Heart left ventricle (tissue), 16 donors: ENCODE measurements around the gene RRP8. TPM values are rescaled to one million over a fixed set of nuclear protein-coding genes. Genes with fewer than 3 reads are reported as not detected.

ENCODE experiments used
- ATAC-seq, 4 donors: fragments of 200-7000 bp; cut with Tn5 transposase; one replicate each; pipeline ENCODE4 v1.9.1; 2020 to 2022; ENCODE audit warnings: moderate library complexity in 4 of 4, mild to moderate bottlenecking in 3 of 4, moderate number of reproducible peaks in 1 of 4
- DNase-seq, 5 donors: peaks; one replicate each; pipeline ENCODE4 v3.0.0-alpha.2; 2020
- H3K27ac ChIP-seq, 12 donors: fragments of 200-600 bp; sonication (generic) in 4 of 12; one replicate each; pipeline versions ENCODE4 v1.5.0 to v1.8.0; 2016 to 2022; ENCODE audit warnings: mild to moderate bottlenecking in 2 of 12
- H3K27me3 ChIP-seq, 9 donors: fragments of 200-600 bp; sonication (generic) in 2 of 9; one replicate each; pipeline versions ENCODE4 v1.5.1 to v1.8.0; 2016 to 2022; ENCODE audit warnings: mild to moderate bottlenecking in 3 of 9
- H3K36me3 ChIP-seq, 9 donors: fragments of 200-600 bp; sonication (generic) in 2 of 9; one replicate each; pipeline versions ENCODE4 v1.5.0 to v1.8.0; 2018 to 2022; ENCODE audit warnings: mild to moderate bottlenecking in 2 of 9
- H3K4me1 ChIP-seq, 12 donors: fragments of 200-600 bp; sonication (generic) in 4 of 12; one replicate each; pipeline versions ENCODE4 v1.5.0 to v1.8.0; 2016 to 2022; ENCODE audit warnings: mild to moderate bottlenecking in 3 of 12
- H3K4me3 ChIP-seq, 12 donors: fragments of 200-600 bp; sonication (generic) in 4 of 12; one replicate each; pipeline versions ENCODE4 v1.5.0 to v1.8.0; 2017 to 2022; ENCODE audit warnings: mild to moderate bottlenecking in 9 of 12, moderate library complexity in 4 of 12
- H3K9me3 ChIP-seq, 12 donors: fragments of 200-600 bp; sonication (generic) in 4 of 12; one replicate each; pipeline versions ENCODE4 v1.5.0 to v1.8.0; 2016 to 2022; ENCODE audit warnings: mild to moderate bottlenecking in 1 of 12
- CTCF ChIP-seq, 12 donors: fragments of 200-600 bp; sonication (generic) in 4 of 12; IDR thresholded peaks; one replicate each; pipeline versions ENCODE4 v1.5.0 to v1.8.0; 2018 to 2022; ENCODE audit warnings: antibody characterized with exemption in 12 of 12, mild to moderate bottlenecking in 5 of 12
- POLR2A ChIP-seq, 2 donors: fragments of 450-650 bp; IDR thresholded peaks; one replicate each; pipeline ENCODE4 v1.6.1; 2017; ENCODE audit warnings: antibody characterized with exemption in 2 of 2, mild to moderate bottlenecking in 2 of 2, moderate library complexity in 2 of 2
- WGBS, 4 donors: extraction: QIAGEN DNeasy Blood & Tissue Kit in 2 of 4; methylation state at CpG; one replicate each; pipeline versions ENCODE4 v1.1.5 to v1.1.7; 2013 to 2018; 5-methylcytosine and 5-hydroxymethylcytosine counted together
- intact Hi-C, 10 donors: fragments of 100-400 bp; cut with DNase I; formaldehyde crosslinking; loops; one replicate each; pipeline versions ENCODE4 v1.11.1 to v1.14.2; 2022
- polyA plus RNA-seq, 2 donors: library from polyadenylated mRNA; stranded (reverse); fragments of 200-250 nt; gene quantifications; one replicate each; pipeline ENCODE4 v1.2.3, GENCODE V29; 2013
- total RNA-seq, 9 donors: library from RNA; depleted of rRNA in 2 of 9; stranded (reverse); fragments of >200 nt in 2 of 9; fragmentation: NEBNext Ultra II Directional in 3 of 9; extraction: Animal tissue kit (Norgen Biotek cat#: 25700) in 3 of 9; gene quantifications; one replicate each; pipeline versions ENCODE4 v1.1.0 to v1.2.4, GENCODE V29; 2016 to 2023
- donor health status: ischemic (EF 13 %, LVEDD 7.1; RV severe dilation, severe dysfunction).
- donor health status: healthy with polysubstance abuse.
- donor health status: DM: no; HTN: yes; CAD: no.
- donor health status: DM: no; HTN: no; CAD: no.
- donor health status: ischemic (EF 25% LVEDD 6.9; RV normal size, moderate dysfunction).
- donor health status: ischemic (EF 25% LVEDD 5.7; RV mildly dilated, moderate dysfunction).
- donor health status: healthy.
- donor health status: DM: yes; HTN: yes; CAD: no.
- donor health status: ischemic (EF 35%, LVEDD 5.7; RV mildly dilated, moderate dysfunction).
- donor health status: nonischemic (EF 11% LVEDD 7.7; RV severe dilation, severe dysfunction).
- donor health status: DM: yes; HTN: yes; CAD: no.
- donor health status: PGD.
- donor health status: ischemic (EF 29% LVEDD 5.4; RV normal size, mild dysfunction).
- donor health status: nonischemic (EF 23%, LVEDD 6.1; RV moderate dilation, normal function).

The RRP8 gene
- total and polyA plus RNA-seq, 11 donors = 11.2 to 23.5 (median 17.4) TPM

- H3K27me3 ChIP-seq = no peaks in the 10 kb centered on the region
- peaks cover 0 to 17% (median 0%) of the 10 kb centered on the region in 12 donors for H3K4me1 ChIP-seq
- no peak overlapping the region for H3K4me3 ChIP-seq
- no peak for TF ChIP-seq CTCF (IDR thresholded peaks at IDR 0.05)
- TF ChIP-seq POLR2A (IDR thresholded peaks at IDR 0.05) = no peak
- DNase-seq = no peak
- WGBS, 4 donors = 84 to 94% (median 90%) methylated on average over 3 of the region's 3 CpGs
- H3K27ac ChIP-seq = no peak overlapping the region
- H3K36me3 ChIP-seq = peaks cover 0 to 27% (median 8%) of the 10 kb centered on the region in 9 donors
- no peak for ATAC-seq
- H3K9me3 ChIP-seq = no peaks in the 10 kb centered on the region
- intact Hi-C loops = no loop called here
Observed at GRCh38 chr11:6548641-6549040, 54.8 kb downstream of the RRP8 start.

- intact Hi-C loops = no loop called here
- Histone ChIP-seq H3K4me1 (peaks cover 0 to 17% (median 0%) of the 10 kb centered on the region in 12 donors), H3K27ac (no peak overlapping the region), H3K27me3 (no peaks in the 10 kb centered on the region), H3K4me3 (no peak overlapping the region), H3K9me3 (no peaks in the 10 kb centered on the region), H3K36me3 (peaks cover 0 to 27% (median 8%) of the 10 kb centered on the region in 9 donors)
- ATAC-seq (no peak), DNase-seq (no peak)
- WGBS, 4 donors = 89 to 100% (median 98%) methylated on average over 2 of the region's 2 CpGs
- TF ChIP-seq CTCF (IDR thresholded peaks at IDR 0.05) (no peak), POLR2A (IDR thresholded peaks at IDR 0.05) (no peak)
Observed at GRCh38 chr11:6548121-6548520, 55.3 kb downstream of the RRP8 start.

- ATAC-seq (no peak), DNase-seq (no peak)
- Histone ChIP-seq H3K27ac (no peak overlapping the region), H3K27me3 (no peaks in the 10 kb centered on the region), H3K4me1 (peaks cover 0 to 17% (median 0%) of the 10 kb centered on the region in 12 donors), H3K4me3 (no peak overlapping the region), H3K9me3 (no peaks in the 10 kb centered on the region), H3K36me3 (peaks cover 0 to 27% (median 8%) of the 10 kb centered on the region in 9 donors)
- 95 to 97% (median 96%) methylated on average over 6 of the region's 6 CpGs for WGBS, 4 donors
- intact Hi-C loops = no loop called here
- TF ChIP-seq CTCF (IDR thresholded peaks at IDR 0.05) = no peak
- no peak for TF ChIP-seq POLR2A (IDR thresholded peaks at IDR 0.05)
Observed at GRCh38 chr11:6547177-6547576, 56.2 kb downstream of the RRP8 start.

GRCh38 chr11:6546735-6547134 lies 56.7 kb downstream of the RRP8 start:
- Histone ChIP-seq H3K4me1 (peaks cover 0 to 17% (median 0%) of the 10 kb centered on the region in 12 donors), H3K9me3 (no peaks in the 10 kb centered on the region), H3K27me3 (no peaks in the 10 kb centered on the region), H3K27ac (no peak overlapping the region), H3K4me3 (no peak overlapping the region), H3K36me3 (peaks cover 0 to 27% (median 8%) of the 10 kb centered on the region in 9 donors)
- 92 to 98% (median 95%) methylated on average over 4 to 8 of the region's 8 CpGs for WGBS, 4 donors
- no peak for DNase-seq
- intact Hi-C loops = no loop called here
- no peak for ATAC-seq
- no peak for TF ChIP-seq POLR2A (IDR thresholded peaks at IDR 0.05)
- TF ChIP-seq CTCF (IDR thresholded peaks at IDR 0.05) = no peak
